Smooth muscle cell of the brain vasculature (primary cell): ENCODE measurements around the gene STARD9.

ENCODE experiments used
- DNase-seq: peaks from one replicate; pipeline ENCODE4 v3.0.0-alpha.2; 2012; ENCODE audit warnings: low read depth, low spot score

The STARD9 gene

GRCh38 chr15:42693942-42694341, 118.5 kb downstream of the STARD9 start:
- no peak for DNase-seq

- no peak for DNase-seq
Observed at GRCh38 chr15:42694398-42694797, 119.0 kb downstream of the STARD9 start.

- no peak for DNase-seq
Observed at GRCh38 chr15:42695527-42696071, 120.2 kb downstream of the STARD9 start.

GRCh38 chr15:42696626-42697025, 121.2 kb downstream of the STARD9 start:
- no peak for DNase-seq

GRCh38 chr15:42704492-42704926, 129.1 kb downstream of the STARD9 start:
- DNase-seq, result peak; percentile 44

- no peak for DNase-seq
Observed at GRCh38 chr15:42705336-42705735, 129.9 kb downstream of the STARD9 start.

- DNase-seq, result no peak
Observed at GRCh38 chr15:42707068-42707467, 131.7 kb downstream of the STARD9 start.

- DNase-seq, result no peak
Observed at GRCh38 chr15:42707873-42708544, 132.6 kb downstream of the STARD9 start.

- no peak for DNase-seq
Observed at GRCh38 chr15:42710662-42711061, 135.3 kb downstream of the STARD9 start.

- DNase-seq, result no peak
Observed at GRCh38 chr15:42711746-42712145, 136.3 kb downstream of the STARD9 start.

- no peak for DNase-seq
Observed at GRCh38 chr15:42712584-42712983, 137.2 kb downstream of the STARD9 start.

- DNase-seq, result no peak
Observed at GRCh38 chr15:42716125-42716524, 140.7 kb downstream of the STARD9 start.

GRCh38 chr15:42716626-42717025, 141.2 kb downstream of the STARD9 start:
- no peak for DNase-seq

- DNase-seq, result no peak
Observed at GRCh38 chr15:42719043-42719442, 143.6 kb downstream of the STARD9 start.

GRCh38 chr15:42720071-42720470, 144.7 kb downstream of the STARD9 start:
- DNase-seq, result no peak

- DNase-seq, result no peak
Observed at GRCh38 chr15:42721016-42721415, 145.6 kb downstream of the STARD9 start.

- DNase-seq, result no peak
Observed at GRCh38 chr15:42721916-42722315, 146.5 kb downstream of the STARD9 start.

GRCh38 chr15:42723068-42723467, 147.7 kb downstream of the STARD9 start:
- no peak for DNase-seq

GRCh38 chr15:42724276-42724675, 148.9 kb downstream of the STARD9 start:
- DNase-seq, result no peak

GRCh38 chr15:42725331-42725903, 150.0 kb downstream of the STARD9 start:
- DNase-seq, result no peak

- no peak for DNase-seq
Observed at GRCh38 chr15:42726114-42726513, 150.7 kb downstream of the STARD9 start.

GRCh38 chr15:42727750-42728381, 152.5 kb downstream of the STARD9 start:
- no peak for DNase-seq

- DNase-seq, result no peak
Observed at GRCh38 chr15:42728560-42728959, 153.2 kb downstream of the STARD9 start.
